GM15510 (cell line): ENCODE data around the gene GLYR1.

ENCODE experiments used
- POLR2A ChIP-seq: IDR thresholded peaks from 3 replicates; pipeline ENCODE4 v1.6.1; 2011; ENCODE audit warnings: borderline replicate concordance; ENCODE audit not compliant: insufficient read length; ENCODE audit errors: extremely low read depth

Gene GLYR1

DNA sequence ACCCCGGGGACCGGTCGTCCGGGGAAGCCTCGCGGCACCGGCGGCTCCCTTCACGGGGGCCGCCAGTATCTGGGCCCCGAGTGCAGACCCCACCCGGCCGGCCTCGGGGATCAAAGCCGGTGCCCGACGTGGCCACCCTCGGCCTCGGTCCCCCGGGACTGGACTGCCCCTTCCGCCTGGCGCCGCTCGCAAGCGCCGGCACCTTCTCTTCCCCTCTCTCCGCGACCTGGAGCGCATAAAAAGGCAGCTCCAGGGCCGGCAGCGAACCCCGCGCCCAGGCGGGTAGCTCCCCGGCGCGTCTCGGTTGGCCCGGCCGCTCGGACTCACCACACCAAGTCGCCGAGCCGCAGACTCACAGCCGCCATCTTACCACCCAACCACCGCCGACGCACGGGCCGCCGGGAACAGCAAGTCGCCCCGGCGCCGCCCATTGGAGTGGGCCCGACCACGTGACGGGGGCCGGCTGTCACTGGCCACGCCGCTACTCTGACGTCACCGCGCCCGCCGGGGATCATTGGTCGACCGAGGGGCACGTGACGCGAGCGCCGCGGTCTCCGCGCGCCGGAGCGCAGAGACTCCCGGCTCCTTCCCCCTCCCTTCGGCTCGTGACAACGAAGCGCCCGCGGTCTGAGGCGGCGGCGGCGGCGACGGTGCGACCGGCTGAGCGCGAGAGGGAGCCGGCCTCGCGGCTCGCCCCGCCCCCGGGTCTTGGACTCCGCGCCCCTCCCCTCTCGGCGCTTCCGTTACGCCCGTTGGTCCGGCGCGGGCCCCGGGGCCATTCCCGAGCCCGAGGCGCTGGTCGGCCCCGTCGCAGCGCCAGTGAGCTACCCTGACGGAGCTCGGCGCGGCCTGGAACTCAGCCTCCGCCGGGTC lies at the start of gene GLYR1, which contains the start of gene UBN1:
GLYR1 (minus strand) TSS at position 388 of the 873 bp plus-strand sequence; CDS start at position 365, 23 bp downstream.
UBN1 (plus strand) TSS at position 581 of the 873 bp plus-strand sequence. CDS start 5,437 bp downstream, outside the sequence.
- peak; percentile 94 for TF ChIP-seq POLR2A

- no peak for TF ChIP-seq POLR2A
Measured at GRCh38 chr16:4895366-4895765, 48.3 kb upstream of the GLYR1 start.

GRCh38 chr16:4894276-4895150 lies 47.4 kb upstream of the GLYR1 start:
- no peak for TF ChIP-seq POLR2A

DNA sequence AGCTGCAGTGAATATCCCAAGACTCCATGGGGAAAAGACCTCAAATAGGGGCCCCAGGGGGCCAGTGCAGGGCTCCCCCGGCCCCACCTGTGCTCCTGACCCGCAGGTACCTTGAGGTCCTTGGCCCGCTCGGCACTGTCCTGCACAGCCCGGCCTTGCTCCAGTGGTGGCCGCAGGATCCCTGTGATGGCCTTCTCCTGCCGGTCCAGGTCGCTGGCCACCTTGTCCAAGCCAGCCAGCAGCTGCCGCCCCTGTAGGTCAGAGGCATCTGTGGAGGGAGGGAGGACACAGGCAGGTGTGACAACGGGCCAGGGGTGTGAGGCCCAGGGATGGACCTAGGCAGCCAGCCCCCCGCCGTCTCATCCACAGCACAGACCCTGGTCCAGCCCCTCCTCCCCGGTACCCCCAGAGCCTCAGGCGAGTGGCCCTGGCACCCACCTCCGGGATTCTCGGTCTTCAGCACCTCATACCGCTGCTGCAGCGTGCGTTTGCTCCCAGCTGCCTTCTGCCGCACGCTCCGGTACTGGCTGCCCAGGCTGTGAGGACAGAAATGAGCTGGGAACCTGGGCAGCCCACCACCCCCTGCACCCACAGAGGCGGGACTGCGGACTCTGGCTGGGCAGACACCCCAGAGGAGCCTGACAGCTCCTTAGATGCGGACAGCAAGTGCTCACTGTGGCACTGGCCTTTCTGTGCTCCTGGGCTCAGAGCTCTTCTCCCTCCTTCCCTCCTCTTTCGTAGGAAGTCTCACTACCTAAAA lies 46.2 kb upstream of the GLYR1 start:
- no peak for TF ChIP-seq POLR2A

DNA sequence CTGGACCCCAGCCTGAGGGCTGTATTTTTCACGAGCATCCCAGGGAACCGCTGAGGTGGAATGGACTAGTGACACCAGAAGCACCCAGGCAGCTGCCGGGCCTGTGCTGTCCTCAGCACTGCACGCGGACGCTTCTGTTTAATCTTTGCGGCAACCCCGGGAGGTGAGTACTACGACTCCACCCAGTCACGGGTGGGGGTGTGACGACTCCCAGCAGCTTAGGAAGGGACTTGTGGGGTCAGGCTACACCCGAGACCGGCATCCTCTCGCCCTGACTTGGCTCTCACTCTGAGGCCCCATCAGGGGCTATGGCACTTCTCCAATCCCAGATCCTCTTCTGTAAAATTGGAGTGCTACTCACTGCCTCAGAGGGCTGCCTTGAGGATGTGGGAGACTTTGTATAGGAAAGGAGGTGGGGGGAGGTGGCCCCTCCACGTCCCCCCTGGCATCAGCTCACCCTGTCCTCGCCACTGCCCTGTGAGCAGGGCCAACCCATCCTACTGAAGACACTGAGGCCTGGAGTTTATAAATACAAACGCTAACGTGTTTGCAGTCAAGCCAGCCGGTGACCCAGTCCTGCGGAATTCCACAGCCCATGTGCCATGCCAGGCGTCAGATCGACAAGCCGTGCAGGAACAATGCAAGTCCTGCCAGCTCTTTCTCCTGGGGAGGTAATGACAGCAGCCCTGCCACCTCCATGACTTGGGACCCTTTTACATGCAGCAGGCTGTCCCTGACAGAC lies 45.4 kb upstream of the GLYR1 start:
- no peak for TF ChIP-seq POLR2A

DNA sequence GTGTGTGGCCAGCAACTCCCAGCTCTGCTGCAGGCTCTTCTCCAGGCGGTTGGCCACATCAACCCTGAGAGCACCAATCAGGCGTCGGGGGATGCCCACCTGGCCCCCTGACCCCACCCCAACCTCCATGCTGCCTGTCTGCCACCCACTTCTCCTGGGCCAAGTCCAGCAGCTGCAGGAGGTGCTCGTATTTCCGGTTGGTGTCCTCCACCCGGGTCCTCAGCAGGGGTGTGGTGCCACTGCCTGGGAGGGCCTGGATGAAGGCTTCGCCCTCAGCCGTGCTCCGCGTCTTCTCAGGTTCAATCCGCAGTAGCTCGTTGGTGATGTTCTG lies 44.8 kb upstream of the GLYR1 start:
- TF ChIP-seq POLR2A = no peak

- no peak for TF ChIP-seq POLR2A
Measured at GRCh38 chr16:4891097-4891885, 44.2 kb upstream of the GLYR1 start.

DNA sequence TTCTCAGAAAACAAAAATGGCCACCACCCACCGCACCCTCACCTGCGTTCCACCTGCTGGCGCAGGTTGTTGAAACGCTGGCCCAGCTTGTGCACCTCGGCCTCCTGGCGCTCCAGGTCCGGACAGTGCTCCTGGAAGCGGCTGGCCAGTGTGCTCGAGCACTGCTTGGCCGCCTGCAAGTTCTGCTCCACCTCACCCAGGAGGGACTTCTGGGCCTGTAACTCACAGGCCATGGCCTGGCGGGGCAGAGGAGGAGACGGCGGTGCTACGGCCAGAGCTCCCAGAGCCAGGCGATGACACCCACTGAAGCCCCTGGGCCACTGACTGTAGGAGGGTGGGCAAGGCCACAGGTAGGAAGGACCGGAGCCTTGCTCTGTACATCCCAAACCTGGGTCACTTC lies 43.6 kb upstream of the GLYR1 start:
- TF ChIP-seq POLR2A = no peak

GRCh38 chr16:4890026-4890425 lies 42.9 kb upstream of the GLYR1 start:
- no peak for TF ChIP-seq POLR2A

GRCh38 chr16:4888428-4889135 lies 41.5 kb upstream of the GLYR1 start:
- TF ChIP-seq POLR2A = no peak

DNA sequence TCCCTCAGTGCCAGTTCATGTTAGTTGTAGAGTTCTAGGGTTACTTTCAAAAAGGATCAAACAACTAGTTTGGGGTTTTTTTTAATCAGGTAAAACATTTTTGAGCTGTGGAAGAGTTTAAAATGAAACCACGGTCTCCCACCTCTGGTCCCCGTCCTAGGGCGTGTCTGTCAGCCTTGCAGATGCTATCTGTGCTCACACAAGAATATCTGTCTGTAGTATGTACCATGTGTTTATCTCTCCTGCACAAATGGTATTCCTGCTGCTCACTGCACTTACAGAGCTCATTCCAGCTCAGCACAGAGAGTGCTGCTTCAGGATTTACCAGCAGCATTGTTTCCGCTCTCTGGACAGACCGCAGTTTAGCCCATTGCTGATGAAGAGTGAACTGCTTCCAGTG lies 39.1 kb upstream of the GLYR1 start:
- no peak for TF ChIP-seq POLR2A

DNA sequence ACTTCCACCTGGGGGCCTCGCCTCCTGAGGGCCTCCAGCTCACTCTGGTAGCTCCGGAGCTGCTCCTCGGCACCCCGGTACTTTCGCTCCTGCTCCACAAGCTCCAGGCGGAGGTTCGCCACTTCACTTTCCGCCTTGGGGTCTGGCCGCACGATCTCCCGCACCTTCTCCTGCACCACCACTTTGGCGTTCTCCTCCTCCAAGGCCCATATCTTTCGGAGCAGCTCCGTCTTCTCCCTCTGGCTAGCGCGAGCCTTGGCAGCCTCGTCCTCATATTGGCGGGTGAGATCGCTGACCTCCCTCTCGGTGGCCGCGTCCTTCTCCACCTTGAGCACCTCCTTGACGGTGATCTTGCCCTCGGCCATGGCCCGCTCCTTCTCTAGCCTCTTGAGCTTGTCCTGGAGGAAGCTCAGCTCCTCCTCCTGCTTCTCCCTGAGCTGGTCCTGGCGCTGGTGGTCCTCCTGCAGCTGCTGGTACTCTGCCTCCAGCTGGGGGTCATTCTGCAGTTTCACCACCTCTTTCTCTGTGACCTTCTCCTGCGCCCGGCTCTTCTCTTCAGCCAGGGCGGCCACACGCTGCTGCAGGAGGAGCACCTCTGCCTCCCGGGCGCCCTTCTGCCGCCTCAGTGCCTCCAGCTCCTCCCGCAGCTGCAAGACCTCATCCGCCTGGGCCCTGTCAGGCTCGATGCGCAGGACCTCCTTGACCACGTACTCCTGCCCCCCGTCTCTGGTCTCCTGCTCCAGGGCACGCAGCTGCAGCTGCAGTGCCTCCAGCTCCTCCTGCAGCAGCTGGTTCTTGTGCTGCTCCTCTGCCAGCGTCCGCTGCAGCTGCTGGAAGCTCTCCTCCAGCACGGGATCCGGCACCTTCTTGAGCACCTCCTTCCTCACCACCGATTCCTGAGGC lies 38.1 kb upstream of the GLYR1 start:
- no peak for TF ChIP-seq POLR2A
